Activated CD4-positive, alpha-beta memory T cell treated with anti-CD3 and anti-CD28 coated beads, Interleukin-2, amount 10 ng/mL, durations not matched to agents 7 days and 5 days (primary cell): ENCODE data around the gene FNBP1L. TPM values are rescaled to one million over a fixed set of nuclear protein-coding genes. Genes with fewer than 3 reads are reported as not detected.

ENCODE experiments used
- CTCF ChIA-PET: fragments of 350-600 bp; sonication (Branson Sonifier 250); formaldehyde crosslinking; loops from one replicate; lab custom pipeline; 2021; ENCODE audit warnings: antibody characterized with exemption, inconsistent platforms; lab: Charles Lee
- POLR2A ChIA-PET: fragments of 350-600 bp; sonication (Branson Sonifier 250); formaldehyde crosslinking; loops from one replicate; lab custom pipeline; 2021; ENCODE audit warnings: antibody characterized with exemption; lab: Charles Lee
- DNase-seq: peaks from one replicate; pipeline ENCODE4 v3.0.0-alpha.2; 2020
- H3K27ac Mint-ChIP-seq: one replicate; pipeline ENCODE4 v1.8.0; 2021; ENCODE audit warnings: mild to moderate bottlenecking, mixed read lengths
- H3K27me3 Mint-ChIP-seq: one replicate; pipeline ENCODE4 v1.8.0; 2021; ENCODE audit warnings: mixed read lengths
- H3K36me3 Mint-ChIP-seq: one replicate; pipeline ENCODE4 v1.8.0; 2021; ENCODE audit warnings: low read depth, mixed read lengths
- H3K4me1 Mint-ChIP-seq: one replicate; pipeline ENCODE4 v1.8.0; 2021; ENCODE audit warnings: mixed read lengths
- H3K4me3 Mint-ChIP-seq: one replicate; pipeline ENCODE4 v1.8.0; 2021; ENCODE audit warnings: mild to moderate bottlenecking, mixed read lengths
- H3K9me3 Mint-ChIP-seq: one replicate; pipeline ENCODE4 v1.8.0; 2021; ENCODE audit warnings: mixed read lengths
- total RNA-seq, 2 experiments: library from RNA; stranded (reverse); gene quantifications; one replicate each; pipeline ENCODE4 v1.2.3, GENCODE V29; 2021

Gene FNBP1L
- total RNA-seq, 2 experiments from 2014 or later = 0.15 to 0.30 TPM

DNA sequence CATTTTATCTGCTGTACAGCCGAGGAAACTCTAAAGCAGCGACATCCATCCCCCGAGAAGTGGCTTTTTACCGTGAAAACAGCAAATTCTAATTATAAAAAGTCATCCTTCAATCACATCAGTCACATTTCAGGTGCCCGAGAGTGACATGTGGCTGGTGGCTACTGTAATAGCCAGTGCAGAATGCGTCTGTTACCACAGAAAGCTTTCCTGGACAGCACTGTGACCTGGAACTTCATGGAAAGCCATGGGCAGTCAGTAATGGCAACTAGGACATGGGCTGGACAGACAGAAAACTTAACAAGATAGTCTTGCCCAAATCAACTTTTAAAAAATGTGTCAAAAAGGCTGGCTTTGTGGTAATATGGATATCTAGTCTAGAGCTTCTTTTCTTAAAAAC is 127.1 kb downstream of the FNBP1L start:
- Mint-ChIP-seq H3K4me3 (no peak overlapping the region), H3K27me3 (no peaks in the 10 kb centered on the region), H3K9me3 (no peaks in the 10 kb centered on the region), H3K4me1 (no peaks in the 10 kb centered on the region), H3K27ac (no peak overlapping the region), H3K36me3 (no peaks in the 10 kb centered on the region)
- ChIA-PET POLR2A (no interaction called here), CTCF (interaction anchor here (0.6 to 0.9 kb wide), 2 partner anchors 64 to 467 kb away, joined by 3 to 4 read pairs; no protein-coding TSS in a partner anchor)
- no peak for DNase-seq

DNA sequence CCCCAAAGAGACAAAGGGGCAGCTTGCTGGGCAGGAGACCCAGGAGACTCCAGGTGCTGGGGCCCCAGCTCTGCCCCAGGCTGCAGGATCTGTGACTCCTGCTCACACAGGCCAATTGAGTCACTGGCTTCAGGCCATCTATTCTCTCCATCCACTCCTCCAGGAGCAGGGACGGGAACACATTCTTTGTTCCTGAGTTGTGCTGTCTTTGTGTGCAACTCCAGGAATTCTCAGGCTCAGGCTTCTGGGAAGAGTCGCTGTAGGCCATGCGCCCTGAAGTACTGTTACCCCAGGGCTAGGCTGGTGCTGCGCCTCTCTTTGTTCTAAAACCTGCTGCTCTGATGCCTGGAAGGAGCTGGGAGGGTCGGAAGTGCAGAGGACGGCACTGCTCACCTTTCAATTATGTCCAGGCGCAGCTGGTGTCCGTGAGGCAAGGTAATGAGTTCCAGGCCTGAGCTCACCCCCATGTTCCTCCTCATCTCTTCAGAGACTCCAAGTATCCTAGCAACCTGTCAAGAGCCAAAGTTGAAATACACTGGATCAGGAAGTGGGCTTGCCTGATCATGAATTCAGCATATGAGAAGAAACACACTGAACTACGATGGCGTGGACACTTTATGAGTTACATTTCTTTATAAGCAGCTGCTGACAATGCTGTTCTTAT is 127.8 kb downstream of the FNBP1L start:
- Mint-ChIP-seq H3K4me1 (no peaks in the 10 kb centered on the region), H3K4me3 (no peak overlapping the region), H3K9me3 (no peaks in the 10 kb centered on the region), H3K27me3 (no peaks in the 10 kb centered on the region), H3K27ac (no peak overlapping the region), H3K36me3 (no peaks in the 10 kb centered on the region)
- no peak for DNase-seq
- ChIA-PET CTCF (interaction anchor here (0.9 kb wide), 1 partner anchor 466 kb away, joined by 3 read pairs; no protein-coding TSS in a partner anchor), POLR2A (no interaction called here)

DNA sequence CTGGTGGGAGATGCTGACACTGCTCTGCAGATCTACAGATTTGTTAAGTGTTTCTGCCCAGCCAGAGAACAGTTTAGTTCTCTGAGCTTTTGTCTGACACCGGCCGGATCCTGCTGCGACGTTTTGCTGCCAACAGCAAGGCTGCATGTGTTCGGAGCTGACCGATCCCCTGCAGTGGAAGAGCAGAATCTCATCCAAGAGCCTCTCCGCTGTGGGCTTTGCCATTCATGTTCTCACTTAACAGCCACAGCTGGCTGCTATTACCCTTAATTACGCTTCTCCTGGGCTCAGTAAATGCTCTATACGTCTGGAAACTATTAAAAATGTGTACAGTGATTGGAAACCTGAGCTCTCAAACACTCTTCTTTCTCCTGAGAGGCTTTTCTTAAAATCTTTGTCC is 128.4 kb downstream of the FNBP1L start:
- H3K27ac Mint-ChIP-seq = no peak overlapping the region
- DNase-seq = no peak
- no peaks in the 10 kb centered on the region for H3K27me3 Mint-ChIP-seq
- ChIA-PET CTCF (no interaction called here), POLR2A (no interaction called here)
- H3K36me3 Mint-ChIP-seq = no peaks in the 10 kb centered on the region
- H3K4me3 Mint-ChIP-seq = no peak overlapping the region
- no peaks in the 10 kb centered on the region for H3K4me1 Mint-ChIP-seq
- H3K9me3 Mint-ChIP-seq = no peaks in the 10 kb centered on the region

DNA sequence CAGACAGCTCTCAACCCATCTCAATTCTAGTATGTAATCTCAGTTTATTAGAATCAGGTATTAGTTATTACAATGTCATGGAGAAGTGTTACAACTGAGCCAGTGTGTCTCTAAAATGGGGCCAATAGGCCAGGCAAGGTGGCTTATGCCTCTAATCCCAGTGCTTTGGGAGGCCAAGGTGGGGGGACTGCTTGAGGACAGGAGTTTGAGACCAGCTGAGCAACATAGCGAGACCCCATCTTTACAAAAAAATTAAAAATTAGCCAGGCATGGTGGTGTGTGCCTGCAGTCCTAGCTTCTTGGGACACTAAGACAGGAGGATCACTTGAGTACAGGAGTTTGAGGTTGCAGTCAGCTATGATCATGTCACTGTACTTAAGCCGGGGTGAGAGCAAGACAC is 128.8 kb downstream of the FNBP1L start:
- Mint-ChIP-seq H3K36me3 (no peaks in the 10 kb centered on the region), H3K9me3 (no peaks in the 10 kb centered on the region), H3K4me3 (no peak overlapping the region), H3K27ac (no peak overlapping the region), H3K27me3 (no peaks in the 10 kb centered on the region), H3K4me1 (no peaks in the 10 kb centered on the region)
- ChIA-PET CTCF (no interaction called here), POLR2A (no interaction called here)
- DNase-seq = no peak

DNA sequence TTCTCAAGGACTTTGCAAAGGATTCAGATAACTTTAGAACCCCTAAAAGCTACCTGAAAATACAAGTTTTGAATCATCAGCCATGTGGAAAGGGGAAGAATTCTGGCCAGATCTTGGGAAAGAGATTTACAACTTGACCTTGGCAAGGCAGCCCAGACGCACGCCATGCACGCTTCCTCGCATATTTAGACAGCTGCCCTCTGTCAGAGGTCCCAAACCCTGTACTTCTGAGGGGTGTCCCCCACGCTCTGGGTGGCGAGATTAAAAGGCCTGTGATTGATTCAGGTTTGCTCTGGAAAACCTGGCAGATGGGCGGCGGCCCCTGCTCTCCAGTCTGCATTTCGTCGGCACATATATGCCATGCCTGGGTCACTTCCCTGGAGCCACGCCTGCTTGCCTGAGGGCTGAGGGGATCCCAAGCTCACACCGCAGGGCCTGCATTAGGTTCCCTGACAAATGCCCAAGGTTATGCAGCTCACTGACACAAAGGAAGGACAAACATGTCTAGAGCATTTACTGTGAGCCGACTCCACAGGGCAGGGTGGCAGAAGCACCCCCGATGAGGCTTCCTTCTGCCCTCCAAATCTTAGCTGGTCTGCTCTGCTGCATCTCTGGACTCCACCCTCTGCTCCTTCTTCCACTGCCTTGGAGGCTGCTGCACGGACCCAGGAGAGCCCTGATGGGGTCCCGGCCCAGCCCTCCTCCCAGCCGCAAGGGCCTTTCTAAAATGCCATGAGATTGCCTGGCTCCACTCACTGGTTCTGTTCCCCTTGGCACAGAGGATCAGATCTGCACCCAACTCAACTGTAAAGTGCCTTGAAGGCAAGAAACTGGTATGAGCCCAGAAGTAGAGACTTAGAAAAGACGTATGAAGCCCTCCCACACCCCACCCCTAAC is 129.9 kb downstream of the FNBP1L start:
- ChIA-PET POLR2A (no interaction called here), CTCF (no interaction called here)
- DNase-seq = no peak
- Mint-ChIP-seq H3K4me1 (no peaks in the 10 kb centered on the region), H3K36me3 (no peaks in the 10 kb centered on the region), H3K27me3 (no peaks in the 10 kb centered on the region), H3K4me3 (no peak overlapping the region), H3K9me3 (no peaks in the 10 kb centered on the region), H3K27ac (no peak overlapping the region)

DNA sequence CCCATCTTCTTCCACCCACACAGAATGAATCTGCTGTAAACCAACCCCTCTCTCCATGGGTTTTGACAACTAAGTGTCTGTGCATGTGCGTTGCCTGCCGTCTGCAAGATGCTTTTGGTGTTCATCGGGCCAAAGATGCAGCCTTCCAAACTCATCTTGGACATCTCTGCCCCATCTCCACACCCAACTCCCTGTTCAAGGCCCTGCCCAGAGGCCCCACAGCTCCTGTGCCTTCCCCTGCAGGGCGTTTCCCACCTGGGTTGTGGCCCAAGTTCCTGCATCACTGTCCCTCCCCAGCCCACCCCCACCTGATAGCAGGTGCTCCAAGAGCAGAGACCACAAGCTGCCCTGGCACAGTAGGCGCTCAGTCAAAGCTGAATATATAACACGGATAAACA is 130.5 kb downstream of the FNBP1L start:
- ChIA-PET CTCF (no interaction called here), POLR2A (no interaction called here)
- Mint-ChIP-seq H3K4me3 (no peak overlapping the region), H3K27me3 (no peaks in the 10 kb centered on the region), H3K36me3 (no peaks in the 10 kb centered on the region), H3K27ac (no peak overlapping the region), H3K4me1 (no peaks in the 10 kb centered on the region), H3K9me3 (no peaks in the 10 kb centered on the region)
- DNase-seq = no peak

DNA sequence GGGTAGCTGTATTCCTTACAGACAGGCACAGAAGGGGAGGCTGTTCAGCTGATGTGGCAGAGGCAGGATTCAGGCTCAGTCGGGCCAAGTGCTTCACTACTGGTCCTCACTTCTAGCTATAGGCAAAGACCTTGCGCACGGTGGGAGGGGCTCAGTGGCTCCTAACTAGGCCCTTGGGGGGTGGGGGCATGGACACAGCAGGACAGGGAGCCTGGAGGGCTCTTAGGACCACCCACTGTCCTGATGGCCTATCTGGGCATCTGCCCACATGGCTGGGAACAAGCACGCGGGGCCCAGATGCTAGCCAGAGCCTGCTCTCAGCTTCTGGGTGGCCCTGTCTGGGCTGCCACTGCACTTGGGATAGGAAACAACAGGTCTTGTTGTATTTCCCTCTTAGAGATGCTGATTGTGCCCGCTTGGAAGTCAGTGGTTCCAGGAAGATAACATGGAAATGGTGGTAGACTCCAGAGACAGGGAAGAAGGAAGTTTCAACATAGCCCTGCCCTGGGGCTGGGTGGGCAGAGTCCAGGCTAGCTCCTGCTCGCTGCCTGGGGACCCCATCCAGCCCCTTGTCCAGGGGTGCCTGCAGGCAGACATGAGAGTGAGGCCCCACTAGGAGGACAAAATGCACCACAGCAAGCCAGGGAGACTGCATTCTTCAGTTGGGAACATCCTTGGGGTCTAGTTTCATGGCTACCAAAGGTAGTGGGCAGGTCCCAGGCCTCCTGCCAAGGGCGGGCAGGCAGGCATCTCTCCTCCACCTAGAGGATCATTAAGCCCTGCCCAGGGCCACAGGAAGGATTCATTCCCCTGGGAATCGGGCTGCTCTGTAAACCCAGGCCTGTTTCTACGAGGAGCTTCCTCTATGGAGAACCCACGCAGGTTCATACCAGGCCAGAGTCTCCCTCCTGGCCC is 131.2 kb downstream of the FNBP1L start:
- POLR2A ChIA-PET = no interaction called here
- Mint-ChIP-seq H3K9me3 (no peaks in the 10 kb centered on the region), H3K36me3 (no peaks in the 10 kb centered on the region), H3K27me3 (no peaks in the 10 kb centered on the region), H3K4me3 (no peak overlapping the region), H3K4me1 (no peaks in the 10 kb centered on the region), H3K27ac (no peak overlapping the region)
- CTCF ChIA-PET = no interaction called here
- DNase-seq = no peak

DNA sequence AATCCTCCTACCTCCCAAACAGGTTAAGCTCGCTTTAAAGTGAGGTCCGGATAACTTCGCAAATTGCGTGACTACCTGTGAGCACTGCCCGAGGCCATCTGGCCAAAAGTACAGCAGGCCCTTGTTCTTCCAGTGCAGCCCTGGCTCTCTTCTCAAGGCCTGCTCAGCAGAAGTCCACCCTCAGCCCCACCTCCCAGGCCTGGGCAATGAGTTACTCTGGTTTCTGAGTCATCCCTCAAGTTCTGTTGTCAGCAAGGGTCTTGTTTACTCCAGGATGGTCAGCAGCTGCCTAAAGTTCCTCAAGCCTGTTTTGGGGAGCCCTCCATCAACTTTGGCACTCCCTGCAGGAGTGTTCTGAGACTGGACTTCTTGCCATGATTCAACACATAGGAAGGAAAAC is 132.0 kb downstream of the FNBP1L start:
- no peaks in the 10 kb centered on the region for H3K36me3 Mint-ChIP-seq
- ChIA-PET CTCF (no interaction called here), POLR2A (no interaction called here)
- H3K4me1 Mint-ChIP-seq = no peaks in the 10 kb centered on the region
- no peak overlapping the region for H3K27ac Mint-ChIP-seq
- DNase-seq = no peak
- H3K9me3 Mint-ChIP-seq = no peaks in the 10 kb centered on the region
- no peaks in the 10 kb centered on the region for H3K27me3 Mint-ChIP-seq
- H3K4me3 Mint-ChIP-seq = no peak overlapping the region

DNA sequence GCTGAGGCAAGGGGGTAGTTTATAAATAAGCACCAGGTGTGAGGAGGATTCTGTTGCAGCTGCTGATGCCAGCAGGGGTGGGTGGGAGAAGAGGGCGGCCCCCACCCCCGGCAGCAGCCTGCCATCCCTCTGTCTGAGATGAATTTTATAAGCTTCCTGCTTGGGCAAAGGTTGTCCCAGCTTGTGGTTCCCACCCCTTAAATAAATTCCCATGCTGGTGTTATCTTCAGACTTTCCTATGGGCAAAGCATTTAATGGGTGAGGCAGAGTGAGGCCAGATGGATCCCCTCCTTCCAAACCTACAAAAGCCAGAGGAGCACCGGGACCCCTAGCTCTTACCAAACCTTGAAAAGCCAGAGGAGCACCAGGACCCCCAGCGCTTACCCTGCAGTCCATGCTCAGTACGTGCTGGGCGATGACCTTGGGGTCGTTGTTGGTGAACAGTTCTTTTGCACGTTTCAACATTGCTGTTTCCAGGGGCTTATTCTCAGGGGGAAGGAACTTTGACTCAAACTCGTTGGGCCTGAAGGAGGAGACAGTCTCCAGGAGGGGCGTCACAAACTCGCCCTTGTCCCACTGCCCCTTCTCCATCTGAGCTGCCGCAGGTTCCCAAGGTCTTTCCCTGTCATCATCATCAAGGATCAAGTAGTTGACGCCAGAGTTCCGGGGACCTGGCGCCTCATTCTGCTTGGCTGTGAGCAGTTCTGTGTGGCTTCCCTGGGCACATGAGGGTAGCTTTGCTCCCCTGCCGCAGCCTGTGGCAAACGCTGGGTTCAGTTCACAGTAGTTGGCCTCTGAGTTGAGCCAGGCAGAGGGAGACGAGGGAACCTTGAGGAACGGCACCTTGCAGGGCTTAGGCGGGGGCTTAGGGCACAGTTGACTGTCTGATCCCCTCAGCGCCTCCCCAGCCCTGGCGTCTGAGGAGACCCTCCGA is 134.3 kb downstream of the FNBP1L start:
- ChIA-PET POLR2A (no interaction called here), CTCF (no interaction called here)
- no peak overlapping the region for H3K4me3 Mint-ChIP-seq
- no peaks in the 10 kb centered on the region for H3K27me3 Mint-ChIP-seq
- DNase-seq = no peak
- H3K36me3 Mint-ChIP-seq = no peaks in the 10 kb centered on the region
- no peaks in the 10 kb centered on the region for H3K9me3 Mint-ChIP-seq
- H3K27ac Mint-ChIP-seq = no peak overlapping the region
- H3K4me1 Mint-ChIP-seq = no peaks in the 10 kb centered on the region

DNA sequence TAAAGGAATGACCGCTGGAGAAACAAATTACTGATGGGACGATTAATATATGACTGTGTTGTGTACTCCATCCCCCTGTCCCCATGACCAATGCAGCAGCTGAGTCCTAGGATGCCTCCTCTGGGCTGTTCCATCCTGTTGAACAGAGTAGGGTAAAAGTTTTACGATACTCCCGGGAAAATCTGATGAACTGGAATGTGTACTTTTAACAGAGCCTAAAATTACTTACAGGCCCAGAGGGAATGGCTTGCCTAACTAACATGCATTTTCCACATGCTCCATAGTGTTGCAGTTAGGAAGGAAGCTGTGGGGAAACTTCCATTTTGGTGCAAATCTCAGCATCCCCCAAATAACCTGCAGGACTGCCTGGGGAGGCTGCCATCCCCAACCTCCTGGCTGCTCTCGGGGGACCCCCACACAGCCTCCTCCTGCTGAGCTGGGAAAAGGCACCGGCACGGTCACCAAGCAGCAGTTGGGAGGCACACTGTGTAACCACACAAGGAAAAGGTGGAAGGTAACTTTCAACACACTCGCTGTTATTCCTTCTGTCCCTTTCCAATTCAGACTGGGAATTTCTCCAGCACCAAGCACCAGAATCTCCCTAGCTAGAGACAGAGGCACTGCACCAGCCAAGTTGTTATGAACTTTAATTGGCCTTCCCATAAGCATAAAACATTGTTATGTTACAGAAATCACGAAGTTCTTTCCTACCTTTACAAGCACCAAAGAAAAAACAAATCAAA is 136.5 kb downstream of the FNBP1L start:
- CTCF ChIA-PET = no interaction called here
- no peak for DNase-seq
- Mint-ChIP-seq H3K36me3 (no peaks in the 10 kb centered on the region), H3K4me3 (no peak overlapping the region), H3K27me3 (no peaks in the 10 kb centered on the region), H3K4me1 (peaks cover 10% of the 10 kb centered on the region), H3K27ac (no peak overlapping the region), H3K9me3 (no peaks in the 10 kb centered on the region)
- POLR2A ChIA-PET = no interaction called here

DNA sequence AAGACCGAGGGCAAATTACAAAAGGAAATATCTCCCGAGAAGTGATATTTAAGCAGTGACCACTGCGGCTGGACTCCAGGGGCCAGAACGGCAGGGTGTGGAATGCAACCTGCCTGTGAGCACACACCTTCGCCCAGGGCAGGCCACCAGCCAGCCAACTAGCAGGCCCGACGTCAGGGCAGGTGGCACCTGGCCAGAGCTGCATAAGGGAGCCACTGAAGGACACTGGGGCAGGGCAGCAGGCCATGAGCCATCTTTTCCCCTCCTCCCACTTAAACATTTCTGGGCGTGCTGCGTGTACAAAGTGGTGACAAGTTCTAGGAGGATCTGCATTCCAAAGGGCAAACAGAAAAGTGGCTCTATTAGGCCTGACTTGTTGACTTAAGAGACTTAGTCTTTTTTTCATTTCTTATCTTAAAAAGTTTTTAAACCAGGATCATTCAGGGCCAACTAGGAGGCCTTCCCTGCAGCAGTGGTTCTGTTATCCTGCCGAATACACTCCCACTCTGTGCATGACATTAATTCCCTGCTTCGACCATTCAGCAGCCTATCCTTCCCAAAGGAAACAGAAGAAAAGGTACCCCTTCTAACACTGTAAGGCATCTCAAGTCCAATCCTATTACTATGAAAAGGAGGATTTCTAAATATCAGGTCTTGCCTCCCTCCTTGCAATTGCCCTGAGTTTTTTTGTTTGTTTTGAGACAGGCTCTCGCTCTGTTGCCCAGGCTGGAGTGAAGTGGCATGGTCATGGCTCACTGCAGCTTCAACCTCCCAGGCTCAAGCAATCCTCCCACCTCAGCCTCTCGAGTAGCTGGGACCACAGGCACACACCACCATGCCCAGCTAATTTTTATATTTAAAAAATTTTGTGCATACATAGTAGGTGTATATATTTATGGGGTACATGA is 137.4 kb downstream of the FNBP1L start:
- ChIA-PET CTCF (no interaction called here), POLR2A (no interaction called here)
- H3K27ac Mint-ChIP-seq = no peak overlapping the region
- DNase-seq = no peak
- H3K36me3 Mint-ChIP-seq = no peaks in the 10 kb centered on the region
- no peak overlapping the region for H3K4me3 Mint-ChIP-seq
- no peaks in the 10 kb centered on the region for H3K9me3 Mint-ChIP-seq
- no peaks in the 10 kb centered on the region for H3K27me3 Mint-ChIP-seq
- H3K4me1 Mint-ChIP-seq = peaks cover 13% of the 10 kb centered on the region
